ENCODE measurements around the gene COL8A2.

The COL8A2 gene

DNA sequence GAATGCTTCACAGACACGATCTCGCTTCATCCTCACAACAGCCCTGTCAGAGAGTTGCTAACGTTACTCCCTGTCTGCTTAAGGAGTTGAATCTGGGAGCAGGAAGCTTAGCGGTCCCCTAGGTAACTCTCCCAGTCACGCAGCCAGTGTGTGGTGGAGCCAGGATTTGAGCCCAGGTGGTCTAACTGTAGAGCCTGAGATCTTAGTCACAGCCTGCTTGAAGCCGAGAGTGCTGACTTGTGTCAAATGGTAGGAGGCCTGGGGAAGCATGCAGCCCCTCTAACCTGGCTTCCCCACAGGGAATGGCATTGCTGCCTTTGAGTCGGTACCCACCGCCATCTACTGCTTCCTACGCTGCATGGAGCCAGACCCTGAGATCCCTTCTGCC lies 32.2 kb downstream of the COL8A2 start:
- peaks cover 8% of the 10 kb centered on the region for H3K79me2 ChIP-seq (ENCODE audit: control insufficient read depth, insufficient read depth, low read length, poor library complexity)
- DNase-seq = no peak
- no peak overlapping the region for H2BK5ac ChIP-seq (ENCODE audit: low read depth, low read length, poor library complexity)
- H2BK12ac ChIP-seq (ENCODE audit: low read length) = no peak overlapping the region
- H4K8ac ChIP-seq (ENCODE audit: low read depth, low read length) = no peak overlapping the region
- H4K12ac ChIP-seq (ENCODE audit: low read depth, low read length) = no peak overlapping the region
- no peak overlapping the region for H3K4me2 ChIP-seq (ENCODE audit: low read length)
- peaks cover 43 to 45% of the 10 kb centered on the region in 2 experiments for H3K36me3 ChIP-seq (ENCODE audit: control insufficient read depth in 1 of 2, insufficient read depth in 2 of 2, low read length in 2 of 2)
- peaks cover 4 to 9% of the 10 kb centered on the region in 2 experiments for H3K4me1 ChIP-seq (ENCODE audit: control insufficient read depth in 1 of 2, insufficient read depth in 2 of 2, low read length in 2 of 2)
- H3K27me3 ChIP-seq (ENCODE audit: insufficient read depth, low read length) = no peaks in the 10 kb centered on the region
- WGBS (ENCODE audit: extremely low coverage, insufficient coverage, insufficient read length) = no CpG with 5 or more reads among the region's 9 CpGs
- no peak overlapping the region for H4K91ac ChIP-seq (ENCODE audit: low read depth, low read length)
- H3K4ac ChIP-seq (ENCODE audit: low read depth, low read length) = no peak overlapping the region
- no peaks in the 10 kb centered on the region for H3K9me3 ChIP-seq (ENCODE audit: insufficient read depth, low read depth, low read length)
- H2AFZ ChIP-seq (ENCODE audit: insufficient read depth, low read length, poor library complexity) = no peak overlapping the region
- no peak overlapping the region for H3K9ac ChIP-seq (ENCODE audit: low read length)
- no peak overlapping the region for H2BK120ac ChIP-seq (ENCODE audit: insufficient read depth, low read length, poor library complexity)
- no peak overlapping the region for H2AK5ac ChIP-seq (ENCODE audit: low read length)
- no peak overlapping the region for H3K4me3 ChIP-seq (ENCODE audit: low read depth, low read length)
- no peak overlapping the region for H3K23ac ChIP-seq (ENCODE audit: low read length)
- H3K18ac ChIP-seq (ENCODE audit: low read length) = no peak overlapping the region
- H3K27ac ChIP-seq (ENCODE audit: low read depth, low read length) = no peak overlapping the region
- H3K14ac ChIP-seq (ENCODE audit: low read length) = no peak overlapping the region
- peaks cover 4% of the 10 kb centered on the region for H3K79me1 ChIP-seq (ENCODE audit: low read length)

DNA sequence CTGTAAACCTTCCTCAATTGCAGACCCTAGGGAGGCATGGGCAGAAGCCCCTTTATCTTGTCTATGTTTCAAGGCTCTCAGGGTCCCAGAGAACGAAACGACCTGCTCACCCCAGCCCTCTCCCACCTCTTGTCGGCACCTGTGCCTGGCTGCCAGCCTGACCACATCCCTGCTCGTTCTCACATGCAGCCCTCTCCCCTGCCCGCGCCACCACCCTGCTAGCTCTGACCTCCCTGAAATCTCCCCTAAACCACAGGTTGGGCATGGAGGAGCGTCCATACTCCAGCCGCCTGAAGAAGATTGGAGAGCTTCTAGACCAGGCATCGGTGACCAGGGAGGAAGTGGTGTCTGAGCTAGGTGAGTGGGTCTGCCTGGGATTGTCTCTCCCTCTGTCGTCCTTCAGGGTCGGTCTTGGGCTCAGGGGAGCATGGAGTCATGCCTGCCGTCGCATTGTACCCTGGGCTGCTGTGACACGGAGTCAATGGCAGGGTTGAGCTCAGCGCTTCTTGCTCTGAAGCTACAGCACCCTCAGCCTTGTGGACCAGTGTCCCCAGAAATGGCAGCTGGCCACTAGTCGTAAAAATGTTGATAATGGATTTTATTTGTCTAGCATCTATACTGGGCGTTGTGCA lies 32.7 kb downstream of the COL8A2 start:
- H2BK12ac ChIP-seq (ENCODE audit: low read length) = no peak overlapping the region
- no peak overlapping the region for H3K4me3 ChIP-seq (ENCODE audit: low read depth, low read length)
- H3K27me3 ChIP-seq (ENCODE audit: insufficient read depth, low read length) = no peaks in the 10 kb centered on the region
- H3K9ac ChIP-seq (ENCODE audit: low read length) = no peak overlapping the region
- H3K14ac ChIP-seq (ENCODE audit: low read length) = no peak overlapping the region
- H3K4ac ChIP-seq (ENCODE audit: low read depth, low read length) = no peak overlapping the region
- H3K79me2 ChIP-seq (ENCODE audit: control insufficient read depth, insufficient read depth, low read length, poor library complexity) = peaks cover 8% of the 10 kb centered on the region
- no CpG with 5 or more reads among the region's 17 CpGs for WGBS (ENCODE audit: extremely low coverage, insufficient coverage, insufficient read length)
- H2AFZ ChIP-seq (ENCODE audit: insufficient read depth, low read length, poor library complexity) = no peak overlapping the region
- H3K79me1 ChIP-seq (ENCODE audit: low read length) = peaks cover 4% of the 10 kb centered on the region
- peaks cover 4 to 9% of the 10 kb centered on the region in 2 experiments for H3K4me1 ChIP-seq (ENCODE audit: control insufficient read depth in 1 of 2, insufficient read depth in 2 of 2, low read length in 2 of 2)
- H2BK5ac ChIP-seq (ENCODE audit: low read depth, low read length, poor library complexity) = no peak overlapping the region
- H4K91ac ChIP-seq (ENCODE audit: low read depth, low read length) = no peak overlapping the region
- DNase-seq = no peak
- H2BK120ac ChIP-seq (ENCODE audit: insufficient read depth, low read length, poor library complexity) = no peak overlapping the region
- H3K27ac ChIP-seq (ENCODE audit: low read depth, low read length) = no peak overlapping the region
- no peak overlapping the region for H4K8ac ChIP-seq (ENCODE audit: low read depth, low read length)
- H3K18ac ChIP-seq (ENCODE audit: low read length) = no peak overlapping the region
- no peak overlapping the region for H3K4me2 ChIP-seq (ENCODE audit: low read length)
- peaks cover 43 to 45% of the 10 kb centered on the region in 2 experiments for H3K36me3 ChIP-seq (ENCODE audit: control insufficient read depth in 1 of 2, insufficient read depth in 2 of 2, low read length in 2 of 2)
- H3K23ac ChIP-seq (ENCODE audit: low read length) = no peak overlapping the region
- no peak overlapping the region for H4K12ac ChIP-seq (ENCODE audit: low read depth, low read length)
- no peaks in the 10 kb centered on the region for H3K9me3 ChIP-seq (ENCODE audit: insufficient read depth, low read depth, low read length)
- no peak overlapping the region for H2AK5ac ChIP-seq (ENCODE audit: low read length)

DNA sequence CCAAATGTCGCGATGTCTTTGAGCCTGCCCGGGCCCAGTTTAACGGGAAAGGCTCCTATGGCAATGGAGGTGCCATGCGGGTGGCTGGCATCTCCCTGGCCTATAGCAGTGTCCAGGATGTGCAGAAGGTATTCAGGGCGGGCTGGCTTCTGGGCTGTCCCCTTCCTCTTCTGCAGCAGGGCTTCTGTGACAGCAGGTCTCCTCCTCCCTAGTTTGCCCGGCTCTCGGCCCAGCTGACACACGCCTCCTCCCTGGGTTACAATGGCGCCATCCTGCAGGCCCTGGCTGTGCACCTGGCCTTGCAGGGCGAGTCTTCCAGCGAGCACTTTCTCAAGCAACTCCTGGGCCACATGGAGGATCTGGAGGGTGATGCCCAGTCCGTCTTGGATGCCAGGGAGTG lies 33.3 kb downstream of the COL8A2 start:
- Histone ChIP-seq H3K27ac (ENCODE audit: low read depth, low read length) (no peak overlapping the region), H2BK120ac (ENCODE audit: insufficient read depth, low read length, poor library complexity) (no peak overlapping the region), H3K4me3 (ENCODE audit: low read depth, low read length) (no peak overlapping the region), H3K9me3 (ENCODE audit: insufficient read depth, low read depth, low read length) (no peaks in the 10 kb centered on the region), H4K91ac (ENCODE audit: low read depth, low read length) (no peak overlapping the region), H3K36me3 (ENCODE audit: control insufficient read depth in 1 of 2, insufficient read depth in 2 of 2, low read length in 2 of 2) (peaks cover 43 to 45% of the 10 kb centered on the region in 2 experiments), H3K18ac (ENCODE audit: low read length) (no peak overlapping the region), H3K4ac (ENCODE audit: low read depth, low read length) (no peak overlapping the region), H2BK12ac (ENCODE audit: low read length) (no peak overlapping the region), H2AK5ac (ENCODE audit: low read length) (no peak overlapping the region), H3K27me3 (ENCODE audit: insufficient read depth, low read length) (no peaks in the 10 kb centered on the region), H2AFZ (ENCODE audit: insufficient read depth, low read length, poor library complexity) (no peak overlapping the region), H3K9ac (ENCODE audit: low read length) (no peak overlapping the region), H2BK5ac (ENCODE audit: low read depth, low read length, poor library complexity) (no peak overlapping the region), H3K79me2 (ENCODE audit: control insufficient read depth, insufficient read depth, low read length, poor library complexity) (peaks cover 8% of the 10 kb centered on the region), H3K23ac (ENCODE audit: low read length) (no peak overlapping the region), H4K8ac (ENCODE audit: low read depth, low read length) (no peak overlapping the region), H3K4me1 (ENCODE audit: control insufficient read depth in 1 of 2, insufficient read depth in 2 of 2, low read length in 2 of 2) (peaks cover 4 to 9% of the 10 kb centered on the region in 2 experiments), H4K12ac (ENCODE audit: low read depth, low read length) (no peak overlapping the region), H3K14ac (ENCODE audit: low read length) (no peak overlapping the region), H3K4me2 (ENCODE audit: low read length) (no peak overlapping the region), H3K79me1 (ENCODE audit: low read length) (peaks cover 4% of the 10 kb centered on the region)
- WGBS (ENCODE audit: extremely low coverage, insufficient coverage, insufficient read length) = no CpG with 5 or more reads among the region's 13 CpGs
- DNase-seq = no peak

DNA sequence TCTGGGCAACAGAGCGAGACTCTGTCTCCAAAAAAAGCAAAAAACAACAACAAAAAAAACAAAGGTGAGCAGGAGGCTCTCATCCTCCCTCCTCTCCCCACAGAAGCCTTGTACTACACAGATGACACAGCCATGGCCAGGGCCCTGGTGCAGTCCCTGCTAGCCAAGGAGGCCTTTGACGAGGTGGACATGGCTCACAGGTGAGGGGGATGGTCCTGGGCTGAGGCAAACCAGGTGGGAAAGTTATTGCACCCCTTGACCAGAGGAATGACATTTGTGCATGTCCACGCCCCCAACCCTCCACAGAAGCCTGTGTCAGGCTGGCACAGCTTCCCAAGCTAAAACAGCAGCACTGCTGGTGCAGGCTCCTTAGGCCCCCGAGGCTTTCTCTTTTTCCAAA lies 33.9 kb downstream of the COL8A2 start:
- Histone ChIP-seq H3K4ac (ENCODE audit: low read depth, low read length) (no peak overlapping the region), H3K79me1 (ENCODE audit: low read length) (peaks cover 4% of the 10 kb centered on the region), H2BK120ac (ENCODE audit: insufficient read depth, low read length, poor library complexity) (no peak overlapping the region), H2AFZ (ENCODE audit: insufficient read depth, low read length, poor library complexity) (no peak overlapping the region), H4K91ac (ENCODE audit: low read depth, low read length) (no peak overlapping the region), H3K4me3 (ENCODE audit: low read depth, low read length) (no peak overlapping the region), H3K27me3 (ENCODE audit: insufficient read depth, low read length) (no peaks in the 10 kb centered on the region), H3K23ac (ENCODE audit: low read length) (no peak overlapping the region), H2AK5ac (ENCODE audit: low read length) (no peak overlapping the region), H3K4me1 (ENCODE audit: control insufficient read depth in 1 of 2, insufficient read depth in 2 of 2, low read length in 2 of 2) (peaks cover 4 to 9% of the 10 kb centered on the region in 2 experiments), H3K27ac (ENCODE audit: low read depth, low read length) (no peak overlapping the region), H2BK12ac (ENCODE audit: low read length) (no peak overlapping the region), H3K4me2 (ENCODE audit: low read length) (no peak overlapping the region), H4K12ac (ENCODE audit: low read depth, low read length) (no peak overlapping the region), H3K9me3 (ENCODE audit: insufficient read depth, low read depth, low read length) (no peaks in the 10 kb centered on the region), H4K8ac (ENCODE audit: low read depth, low read length) (no peak overlapping the region), H2BK5ac (ENCODE audit: low read depth, low read length, poor library complexity) (no peak overlapping the region), H3K79me2 (ENCODE audit: control insufficient read depth, insufficient read depth, low read length, poor library complexity) (peaks cover 8% of the 10 kb centered on the region), H3K36me3 (ENCODE audit: control insufficient read depth in 1 of 2, insufficient read depth in 2 of 2, low read length in 2 of 2) (peaks cover 41 to 43% of the 10 kb centered on the region in 2 experiments), H3K18ac (ENCODE audit: low read length) (no peak overlapping the region), H3K9ac (ENCODE audit: low read length) (no peak overlapping the region), H3K14ac (ENCODE audit: low read length) (no peak overlapping the region)
- no peak for DNase-seq
- WGBS (ENCODE audit: extremely low coverage, insufficient coverage, insufficient read length) = no CpG with 5 or more reads among the region's 4 CpGs
